ENCODE measurements around the gene FOXJ3. TPM values are rescaled to one million over a fixed set of nuclear protein-coding genes. Genes with fewer than 3 reads are reported as not detected.

FOXJ3 gene
- polyA plus RNA-seq, 1 of the 3 experiments (the other 2 are of a cell fraction) = 16.0 TPM

GRCh38 chr1:42133390-42133789 lies 201.6 kb downstream of the FOXJ3 start:
- ChIA-PET POLR2A (no interaction called here), CTCF (interaction anchor here (1.0 to 1.4 kb wide), 2 partner anchors 559 to 603 kb away, joined by 3 read pairs; no protein-coding TSS in a partner anchor)
- TF ChIP-seq EP300 (IDR thresholded peaks at IDR 0.05; ENCODE audit: borderline replicate concordance in 1 of 2, low read depth in 1 of 2, low read length in 1 of 2) = no peak
- H3F3A ChIP-seq (replicated peaks; ENCODE audit: insufficient read depth) = no peaks in the 10 kb centered on the region
- WGBS (ENCODE audit: low lambda C conversion rate) = 63% methylated on average over 5 of the region's 5 CpGs
- H2AFZ ChIP-seq (ENCODE audit: low read depth) = no peak overlapping the region
- H3K27me3 ChIP-seq (ENCODE audit: insufficient read depth) = peaks cover 12% of the 10 kb centered on the region; the same call in 1 of the 2 replicates
- H3K79me2 ChIP-seq (ENCODE audit: insufficient read depth) = no peaks in the 10 kb centered on the region
- H3K9me3 ChIP-seq = no peaks in the 10 kb centered on the region
- H3K4me2 ChIP-seq = no peak overlapping the region
- no peaks in the 10 kb centered on the region for H3K36me3 ChIP-seq (replicated peaks in 1 of 2; ENCODE audit: control insufficient read depth in 1 of 2, insufficient read depth in 2 of 2, low read length in 1 of 2)
- no peak overlapping the region for H3K27ac ChIP-seq (ENCODE audit: low read depth in 2 of 2, low read length in 1 of 2)
- H3K9ac ChIP-seq = no peak overlapping the region
- no peak overlapping the region for H3K4me3 ChIP-seq (ENCODE audit: low read depth in 2 of 2, low read length in 1 of 2)
- H3K4me1 ChIP-seq (ENCODE audit: control insufficient read depth in 1 of 2, insufficient read depth in 2 of 2, low read depth in 1 of 2, low read length in 1 of 2) = no peaks in the 10 kb centered on the region; a peak in 1 of 4 replicates
- H3K9me2 ChIP-seq = no peaks in the 10 kb centered on the region
- no peak for DNase-seq
- H4K20me1 ChIP-seq (ENCODE audit: insufficient read depth) = no peaks in the 10 kb centered on the region

GRCh38 chr1:42130061-42130660 lies 204.9 kb downstream of the FOXJ3 start:
- no peaks in the 10 kb centered on the region for H3F3A ChIP-seq (replicated peaks; ENCODE audit: insufficient read depth)
- no peaks in the 10 kb centered on the region for H4K20me1 ChIP-seq (ENCODE audit: insufficient read depth)
- no peak for DNase-seq
- H3K27me3 ChIP-seq (ENCODE audit: insufficient read depth) = peaks cover 6% of the 10 kb centered on the region; the same call in 1 of the 2 replicates
- H3K36me3 ChIP-seq (replicated peaks in 1 of 2; ENCODE audit: control insufficient read depth in 1 of 2, insufficient read depth in 2 of 2, low read length in 1 of 2) = no peaks in the 10 kb centered on the region
- no peak overlapping the region for H2AFZ ChIP-seq (ENCODE audit: low read depth)
- H3K4me1 ChIP-seq (ENCODE audit: control insufficient read depth in 1 of 2, insufficient read depth in 2 of 2, low read depth in 1 of 2, low read length in 1 of 2) = no peaks in the 10 kb centered on the region; a peak in 1 of 4 replicates
- H3K9ac ChIP-seq = no peak overlapping the region
- no peak overlapping the region for H3K27ac ChIP-seq (ENCODE audit: low read depth in 2 of 2, low read length in 1 of 2)
- H3K79me2 ChIP-seq (ENCODE audit: insufficient read depth) = no peaks in the 10 kb centered on the region
- no peak overlapping the region for H3K4me2 ChIP-seq
- WGBS (ENCODE audit: low lambda C conversion rate) = 58% methylated on average over 5 of the region's 5 CpGs
- no peaks in the 10 kb centered on the region for H3K9me3 ChIP-seq
- no peaks in the 10 kb centered on the region for H3K9me2 ChIP-seq
- no peak for TF ChIP-seq EZH2phosphoT487 (IDR thresholded peaks at IDR 0.05; ENCODE audit: borderline replicate concordance, low read depth)
- TF ChIP-seq FOXM1 (IDR thresholded peaks at IDR 0.05; ENCODE audit: low read depth) = no peak
- no peak for TF ChIP-seq NFIC (IDR thresholded peaks at IDR 0.05; ENCODE audit: borderline replicate concordance)
- no peak for TF ChIP-seq ZBTB33 (IDR thresholded peaks at IDR 0.05; ENCODE audit: borderline replicate concordance, low read depth)
- TF ChIP-seq REST (IDR thresholded peaks at IDR 0.05; ENCODE audit: low read depth, low read length) = no peak
- TF ChIP-seq TEAD4 (IDR thresholded peaks at IDR 0.05; ENCODE audit: borderline replicate concordance, insufficient read depth) = no peak
- no peak for TF ChIP-seq MAX (IDR thresholded peaks at IDR 0.05; ENCODE audit: low read depth)
- TF ChIP-seq POLR2AphosphoS5 (IDR thresholded peaks at IDR 0.05; ENCODE audit: low read depth, low read length) = no peak
- no peak for TF ChIP-seq TCF12 (IDR thresholded peaks at IDR 0.05)
- no peak for TF ChIP-seq NRF1 (IDR thresholded peaks at IDR 0.05; ENCODE audit: low read depth, low read length)
- TF ChIP-seq IRF3 (IDR thresholded peaks at IDR 0.05; ENCODE audit: low read depth, low read length) = no peak
- ChIA-PET CTCF (interaction anchor here (2.0 kb wide), 1 partner anchor 17 kb away, joined by 5 read pairs; no protein-coding TSS in a partner anchor), POLR2A (no interaction called here)
- H3K4me3 ChIP-seq (ENCODE audit: low read depth in 2 of 2, low read length in 1 of 2) = no peak overlapping the region
